ENCODE measurements around the gene FAM3D.

- TF ChIP-seq CTCF (IDR thresholded peaks at IDR 0.05): no peak
- no peak for TF ChIP-seq POLR2A (IDR thresholded peaks at IDR 0.05)
- no peak for TF ChIP-seq POLR2AphosphoS5 (IDR thresholded peaks at IDR 0.05)
Measured at GRCh38 chr3:58651276-58651675, 15.3 kb downstream of the FAM3D start.
